ENCODE measurements around the gene MS4A6E.
A peak's percentile ranks its signal among the peaks of the same experiment; 100 is the strongest.

The MS4A6E gene

DNA sequence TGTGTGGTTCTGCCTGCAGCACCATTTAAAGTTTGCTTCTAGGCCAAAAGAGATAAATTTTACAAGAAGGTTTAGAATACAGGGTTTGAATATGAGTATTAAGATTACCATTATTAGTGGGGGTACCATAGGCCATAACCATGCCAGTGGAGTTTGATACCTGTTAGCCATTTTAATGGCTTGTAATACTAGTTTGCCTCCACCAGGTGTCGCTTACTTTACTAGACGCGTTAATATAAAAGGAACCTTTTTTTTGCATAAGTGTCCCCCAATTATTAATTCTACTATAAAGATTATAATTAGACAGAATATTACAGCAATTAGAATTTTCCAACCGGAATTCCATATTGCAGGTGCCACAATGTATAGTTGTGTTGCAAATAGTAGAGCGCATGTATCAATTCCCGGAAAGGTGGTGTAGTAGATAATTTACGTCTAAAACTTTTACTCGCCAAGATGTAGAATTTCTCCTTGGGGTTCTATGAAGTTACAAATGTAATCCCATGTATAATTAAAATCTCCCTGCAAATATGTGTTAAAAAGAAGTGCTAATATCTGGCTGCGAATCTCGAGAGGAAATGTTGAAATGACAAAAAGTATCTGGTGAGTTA, 16.1 kb downstream of the MS4A6E start:
- H3K4me3 ChIP-seq (ENCODE audit: low read depth, low read length), result no peak overlapping the region
- TF ChIP-seq POLR2A (IDR thresholded peaks at IDR 0.05; ENCODE audit: extremely low read depth, insufficient read length) (no peak), CTCF (IDR thresholded peaks at IDR 0.05; ENCODE audit: low read depth, low read length) (peak; percentile 60)
- DNase-seq (ENCODE audit: low read depth), result peak; percentile 45

DNA sequence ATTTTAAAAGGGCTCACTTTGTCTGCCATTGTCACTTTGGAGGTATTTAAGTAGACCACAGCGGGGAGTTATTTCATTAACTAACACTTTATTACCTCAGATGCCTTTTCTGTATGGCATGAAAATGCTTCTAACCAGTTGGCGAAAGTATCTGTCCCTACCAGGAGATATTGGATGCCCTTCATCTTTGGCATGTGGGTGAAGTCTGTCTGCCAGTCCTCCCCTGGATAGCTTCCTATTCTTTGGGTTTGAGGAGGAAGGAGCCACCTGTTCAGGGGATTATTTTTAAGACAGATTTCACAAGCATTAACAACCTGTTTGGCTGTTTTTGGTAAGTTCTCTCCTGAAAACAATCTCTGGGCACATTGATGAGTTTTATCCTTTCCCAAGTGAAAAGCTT, 17.1 kb downstream of the MS4A6E start:
- TF ChIP-seq MYC (IDR thresholded peaks at IDR 0.05; ENCODE audit: low read depth, low read length) (no peak), POLR2A (IDR thresholded peaks at IDR 0.05; ENCODE audit: extremely low read depth, insufficient read length) (no peak), CTCF (IDR thresholded peaks at IDR 0.05; ENCODE audit: low read depth, low read length) (no peak)
- TF ChIP-seq, protein P1, sequence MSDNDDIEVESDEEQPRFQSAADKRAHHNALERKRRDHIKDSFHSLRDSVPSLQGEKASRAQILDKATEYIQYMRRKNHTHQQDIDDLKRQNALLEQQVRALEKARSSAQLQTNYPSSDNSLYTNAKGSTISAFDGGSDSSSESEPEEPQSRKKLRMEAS (IDR thresholded peaks at IDR 0.05; ENCODE audit: low read depth, low read length), result no peak
- DNase-seq (ENCODE audit: low read depth), result no peak
- H3K4me3 ChIP-seq (ENCODE audit: low read depth, low read length), result no peak overlapping the region

GRCh38 chr11:60345489-60345888, 18.4 kb downstream of the MS4A6E start:
- DNase-seq (ENCODE audit: low read depth), result peak; percentile 62
- H3K4me3 ChIP-seq (ENCODE audit: low read depth, low read length), result no peak overlapping the region
- TF ChIP-seq, protein P1 (IDR thresholded peaks at IDR 0.05; ENCODE audit: low read depth, low read length), result peak; percentile 2; the same call in 1 of the 2 replicates
- TF ChIP-seq POLR2A (IDR thresholded peaks at IDR 0.05; ENCODE audit: extremely low read depth, insufficient read length) (no peak), CTCF (IDR thresholded peaks at IDR 0.05; ENCODE audit: low read depth, low read length) (peak; percentile 84), MYC (IDR thresholded peaks at IDR 0.05; ENCODE audit: low read depth, low read length) (no peak)

GRCh38 chr11:60347084-60347797, 20.2 kb downstream of the MS4A6E start:
- DNase-seq (ENCODE audit: low read depth), result no peak
- H3K4me3 ChIP-seq (ENCODE audit: low read depth, low read length), result no peak overlapping the region
- TF ChIP-seq MYC (IDR thresholded peaks at IDR 0.05; ENCODE audit: low read depth, low read length) (no peak), POLR2A (IDR thresholded peaks at IDR 0.05; ENCODE audit: extremely low read depth, insufficient read length) (no peak), CTCF (IDR thresholded peaks at IDR 0.05; ENCODE audit: low read depth, low read length) (no peak)
- TF ChIP-seq, protein P1 (IDR thresholded peaks at IDR 0.05; ENCODE audit: low read depth, low read length), result no peak

GRCh38 chr11:60348116-60348515, 21.1 kb downstream of the MS4A6E start:
- no peak overlapping the region for H3K4me3 ChIP-seq (ENCODE audit: low read depth, low read length)
- DNase-seq (ENCODE audit: low read depth), result no peak
- TF ChIP-seq, protein P1 (IDR thresholded peaks at IDR 0.05; ENCODE audit: low read depth, low read length), result peak; percentile 77
- TF ChIP-seq MYC (IDR thresholded peaks at IDR 0.05; ENCODE audit: low read depth, low read length) (no peak), POLR2A (IDR thresholded peaks at IDR 0.05; ENCODE audit: extremely low read depth, insufficient read length) (no peak), CTCF (IDR thresholded peaks at IDR 0.05; ENCODE audit: low read depth, low read length) (peak; percentile 11)

All from NB4 (cell line).